SH-SY5Y (cell line): ENCODE measurements around the gene INSIG1.

Experiments
- GATA2 ChIP-seq: IDR thresholded peaks from 2 replicates; pipeline ENCODE4 v1.6.1; 2011; ENCODE audit warnings: mild to moderate bottlenecking, low read depth, low read length
- GATA3 ChIP-seq: IDR thresholded peaks from 2 replicates; pipeline ENCODE4 v1.6.1; 2011; ENCODE audit warnings: low read depth, mild to moderate bottlenecking, low read length, moderate library complexity

- TF ChIP-seq GATA2 (no peak), GATA3 (no peak)
Measured at GRCh38 chr7:155248366-155248756, 49.3 kb upstream of the INSIG1 start.
